ENCODE data around the gene MEIS3.

- TF ChIP-seq CTCF (IDR thresholded peaks at IDR 0.05 in 2 of 3, conservative IDR thresholded peaks at IDR 0.05 in 1 of 3; ENCODE audit: control insufficient read depth in 2 of 3, extremely low read depth in 1 of 3, insufficient read depth in 1 of 3, low read depth in 3 of 3, low read length in 3 of 3) (peak; percentile 87 to 95 (median 91)), MXI1 (IDR thresholded peaks at IDR 0.05; ENCODE audit: low read depth, low read length) (no peak), CREB1 (IDR thresholded peaks at IDR 0.05; ENCODE audit: low read depth) (no peak)
Measured at GRCh38 chr19:47427241-47428176, 8.2 kb upstream of the MEIS3 start.
